Measurements from ENCODE around the gene UNC5B.

GRCh38 chr10:71245420-71246325, 33.3 kb downstream of the UNC5B start:
- TF ChIP-seq POLR2A (IDR thresholded peaks at IDR 0.05; ENCODE audit: low read depth, low read length): no peak
- TF ChIP-seq POLR2AphosphoS5 (IDR thresholded peaks at IDR 0.05; ENCODE audit: low read depth, low read length): no peak
